Subcutaneous abdominal adipose tissue (tissue), 5 donors: ENCODE results near the gene NOS1AP.
A peak's percentile ranks its signal among the peaks of the same experiment; 100 is the strongest.

Experiments used
- H3K27ac ChIP-seq: one replicate; pipeline ENCODE4 v1.7.0; 2013; ENCODE audit warnings: low read depth, mild to moderate bottlenecking, inconsistent platforms, low read length, moderate library complexity
- H3K27me3 ChIP-seq, 5 donors: one replicate each; pipeline ENCODE4 v1.7.0; 2013; ENCODE audit warnings: low read length in 5 of 5, inconsistent platforms in 1 of 5; ENCODE audit not compliant: control insufficient read depth in 5 of 5, insufficient read depth in 4 of 5
- H3K36me3 ChIP-seq, 5 donors: one replicate each; pipeline ENCODE4 v1.7.0; 2013; ENCODE audit warnings: low read length in 5 of 5; ENCODE audit not compliant: control insufficient read depth in 5 of 5, insufficient read depth in 5 of 5
- H3K4me1 ChIP-seq, 5 donors: one replicate each; pipeline ENCODE4 v1.7.0; 2013; ENCODE audit warnings: low read length in 5 of 5, mild to moderate bottlenecking in 3 of 5, moderate library complexity in 1 of 5; ENCODE audit not compliant: control insufficient read depth in 5 of 5, insufficient read depth in 5 of 5
- H3K4me3 ChIP-seq, 5 donors: one replicate each; pipeline ENCODE4 v1.7.0; 2013; ENCODE audit warnings: low read length in 5 of 5, low read depth in 1 of 5
- H3K9ac ChIP-seq, 5 donors: one replicate each; pipeline ENCODE4 v1.7.0; 2013; ENCODE audit warnings: low read length in 5 of 5, mild to moderate bottlenecking in 4 of 5, moderate library complexity in 3 of 5
- H3K9me3 ChIP-seq, 5 donors: one replicate each; pipeline ENCODE4 v1.7.0; 2013; ENCODE audit warnings: low read length in 5 of 5; ENCODE audit not compliant: control insufficient read depth in 5 of 5
- donor health status: healthy.
- donor health status: healthy.
- donor health status: healthy.
- donor health status: healthy.
- donor health status: healthy.

NOS1AP gene

DNA sequence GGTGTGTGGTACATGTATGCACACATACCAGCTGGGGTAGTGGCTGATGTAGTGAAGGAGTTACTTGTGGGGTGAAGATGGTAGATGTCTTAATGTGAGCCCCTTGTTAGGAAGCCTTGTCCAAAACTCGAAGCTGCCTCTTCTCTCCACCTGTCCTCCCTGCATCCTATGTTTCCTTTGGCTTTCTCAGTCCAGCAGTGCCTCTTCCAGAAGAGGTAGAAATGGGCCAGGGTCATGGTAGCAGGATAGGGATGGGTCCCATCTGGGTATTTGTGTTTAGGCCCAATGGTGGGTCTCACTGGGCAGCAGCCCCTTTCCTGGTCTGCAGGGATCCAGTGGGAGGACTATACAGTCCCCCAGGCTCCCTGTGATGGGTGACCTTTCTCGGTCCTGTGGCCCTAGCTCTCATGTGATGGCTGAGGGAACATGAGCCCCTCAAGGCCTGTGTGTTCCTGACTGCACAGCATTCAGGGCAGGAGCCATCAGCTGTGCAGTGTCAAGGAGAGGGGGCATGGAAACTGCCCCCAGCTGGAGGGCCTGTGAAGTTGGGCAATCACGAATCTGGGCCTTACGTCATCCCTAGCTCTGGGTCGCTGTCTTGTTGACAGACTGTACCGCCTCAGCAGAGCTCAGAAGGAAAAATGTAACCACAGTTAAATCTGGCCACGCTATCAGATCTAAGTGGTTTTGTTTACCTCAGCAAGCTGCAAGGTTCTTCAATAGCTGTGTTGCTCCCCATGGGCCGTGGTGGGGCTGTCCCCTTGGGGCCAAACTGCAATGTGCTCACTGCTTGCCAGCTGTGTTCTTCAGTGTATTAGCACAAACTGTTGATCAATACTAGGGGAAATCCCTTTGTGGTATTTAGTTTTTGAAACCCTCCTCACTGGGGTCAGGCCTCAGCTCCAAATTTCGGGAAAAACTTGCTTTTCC lies 82.7 kb downstream of the NOS1AP start:
- Histone ChIP-seq H3K9me3 (no peaks in the 10 kb centered on the region), H3K36me3 (no peaks in the 10 kb centered on the region), H3K27me3 (no peaks in the 10 kb centered on the region), H3K27ac (peak overlapping the region; percentile 19), H3K4me3 (no peak overlapping the region), H3K9ac (no peak overlapping the region), H3K4me1 (peaks cover 0 to 10% (median 1%) of the 10 kb centered on the region in 5 donors)

DNA sequence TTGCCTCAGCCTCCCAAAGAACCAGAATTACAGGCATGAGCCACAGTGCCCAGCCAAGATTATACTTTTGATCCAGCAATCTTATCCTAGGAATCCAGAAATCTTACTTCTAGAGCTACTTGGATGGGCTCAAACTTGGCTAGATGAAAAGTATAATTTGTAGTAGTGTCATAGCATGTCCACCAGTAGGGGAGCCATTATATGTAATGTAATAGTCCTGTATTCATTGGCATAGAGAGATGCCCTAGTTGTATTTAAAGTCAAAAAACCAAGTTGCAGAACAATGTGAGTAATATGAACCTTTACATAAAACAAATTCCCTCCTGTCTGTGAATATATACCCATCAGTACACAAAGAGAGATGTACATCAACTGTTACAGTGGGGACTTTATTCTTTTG lies 83.9 kb downstream of the NOS1AP start:
- no peaks in the 10 kb centered on the region for H3K36me3 ChIP-seq
- H3K9me3 ChIP-seq: no peaks in the 10 kb centered on the region
- no peaks in the 10 kb centered on the region for H3K27me3 ChIP-seq
- H3K9ac ChIP-seq: no peak overlapping the region
- no peak overlapping the region for H3K27ac ChIP-seq
- H3K4me1 ChIP-seq: peaks cover 0 to 14% (median 3%) of the 10 kb centered on the region in 5 donors
- H3K4me3 ChIP-seq: no peak overlapping the region

DNA sequence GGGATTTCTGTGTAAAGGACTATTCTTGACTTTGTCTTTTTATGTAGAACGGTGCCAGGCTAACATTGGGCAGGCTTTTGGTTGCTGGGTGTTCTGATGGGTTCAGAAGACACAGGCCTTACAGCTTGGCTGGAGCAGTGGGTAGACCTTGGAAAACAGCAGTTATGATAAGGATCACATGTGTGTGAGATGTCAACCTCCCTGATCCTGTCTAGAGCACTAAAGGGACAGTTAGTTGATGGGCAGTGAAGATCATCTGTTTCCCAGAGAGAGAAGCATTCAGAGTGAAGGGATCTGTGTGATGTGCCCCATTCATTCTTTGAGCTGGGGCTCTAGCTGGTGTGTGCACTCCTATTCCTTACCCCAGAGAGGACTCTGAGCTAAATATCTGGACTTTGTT lies 88.0 kb downstream of the NOS1AP start:
- H3K27me3 ChIP-seq: no peaks in the 10 kb centered on the region
- H3K9me3 ChIP-seq: no peaks in the 10 kb centered on the region
- no peaks in the 10 kb centered on the region for H3K36me3 ChIP-seq
- no peak overlapping the region for H3K9ac ChIP-seq
- H3K4me3 ChIP-seq: no peak overlapping the region
- peaks cover 0 to 11% (median 5%) of the 10 kb centered on the region in 5 donors for H3K4me1 ChIP-seq
- H3K27ac ChIP-seq: no peak overlapping the region

DNA sequence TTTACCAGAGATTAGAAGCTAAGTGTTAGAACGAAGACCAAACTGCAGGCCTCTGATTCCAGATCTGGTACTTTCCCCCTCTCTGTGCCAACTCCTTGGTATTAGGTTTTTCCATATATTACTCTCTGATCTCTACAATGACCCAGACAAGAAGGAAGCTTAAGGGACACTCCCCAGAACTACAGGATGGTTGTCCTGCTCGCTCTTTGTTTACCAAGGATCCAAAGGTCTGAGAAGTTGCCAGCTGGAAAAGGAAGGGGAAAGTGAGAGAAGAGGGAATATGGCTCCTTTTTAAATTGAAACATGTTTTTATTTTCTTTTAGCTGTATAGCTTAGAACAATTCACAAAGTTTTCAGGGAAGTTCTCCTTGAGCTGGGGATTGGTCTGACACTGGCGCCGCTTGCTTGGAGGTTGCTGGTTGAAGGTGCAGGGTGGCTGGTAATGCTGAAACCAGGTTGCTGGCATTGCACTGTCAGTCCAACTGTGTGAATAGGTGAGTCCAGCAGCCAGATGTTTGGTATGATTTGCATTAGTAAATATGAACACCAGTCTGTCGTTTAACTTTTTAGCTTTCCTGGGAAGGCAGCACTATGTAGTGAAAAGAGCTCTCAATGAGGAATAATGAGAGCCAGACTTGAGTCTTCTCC lies 89.3 kb downstream of the NOS1AP start:
- Histone ChIP-seq H3K36me3 (no peaks in the 10 kb centered on the region), H3K4me3 (no peak overlapping the region), H3K27me3 (no peaks in the 10 kb centered on the region), H3K4me1 (peaks cover 0 to 9% (median 5%) of the 10 kb centered on the region in 5 donors), H3K9me3 (no peaks in the 10 kb centered on the region), H3K9ac (no peak overlapping the region), H3K27ac (no peak overlapping the region)

DNA sequence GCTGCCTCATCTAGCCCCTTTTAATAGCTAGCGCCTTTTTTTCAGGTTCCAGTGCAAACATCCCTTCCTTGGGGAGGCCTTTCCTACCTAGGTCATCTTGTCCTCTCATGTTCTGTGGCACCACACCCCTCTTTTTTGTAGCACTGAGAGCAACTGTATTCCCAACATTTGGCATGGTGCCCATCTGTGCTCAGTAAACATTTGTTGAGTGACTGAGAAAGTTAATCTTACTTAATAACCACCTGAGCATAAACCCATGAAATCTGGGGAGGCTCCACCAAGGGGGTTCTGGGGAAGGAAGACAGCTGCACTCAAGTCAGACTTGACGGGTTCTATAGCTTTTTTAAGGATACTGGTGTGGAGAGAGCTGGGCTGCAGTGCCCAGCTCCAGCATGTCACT lies 90.0 kb downstream of the NOS1AP start:
- Histone ChIP-seq H3K4me1 (peaks cover 0 to 9% (median 5%) of the 10 kb centered on the region in 5 donors), H3K9ac (no peak overlapping the region), H3K9me3 (no peaks in the 10 kb centered on the region), H3K27me3 (no peaks in the 10 kb centered on the region), H3K4me3 (no peak overlapping the region), H3K27ac (no peak overlapping the region), H3K36me3 (no peaks in the 10 kb centered on the region)

DNA sequence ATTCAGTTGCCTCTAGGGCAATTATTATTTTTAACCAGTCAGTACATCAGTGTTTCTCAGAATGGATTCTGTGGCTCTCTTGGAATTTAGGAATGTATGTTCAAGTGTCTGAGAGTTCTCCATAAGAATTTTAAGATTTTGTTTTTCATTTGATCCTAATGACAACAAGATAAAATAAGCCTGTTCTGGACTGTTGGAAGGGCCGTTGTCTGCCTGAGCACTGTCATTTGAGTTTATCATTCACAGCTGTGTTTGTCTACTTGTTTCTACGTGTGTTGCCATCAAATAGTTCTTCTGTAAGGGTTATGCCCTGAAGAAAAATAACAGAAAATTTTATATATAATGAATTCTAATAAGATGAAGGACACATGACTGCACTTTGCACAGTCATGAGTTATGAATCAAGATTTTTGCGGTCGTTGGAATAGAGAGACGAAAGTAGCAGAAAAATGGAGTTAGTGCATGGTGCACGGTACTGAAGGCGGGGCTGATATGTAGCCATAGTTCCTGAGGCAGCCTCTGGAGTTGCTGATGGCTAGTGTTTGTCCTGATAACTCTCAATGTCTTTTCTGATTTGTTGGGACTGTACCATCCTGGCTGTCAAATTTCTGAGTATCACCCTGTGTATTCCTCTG lies 92.5 kb downstream of the NOS1AP start:
- Histone ChIP-seq H3K9ac (no peak overlapping the region), H3K9me3 (no peaks in the 10 kb centered on the region), H3K4me3 (no peak overlapping the region), H3K27ac (no peak overlapping the region), H3K36me3 (no peaks in the 10 kb centered on the region), H3K4me1 (peaks cover 0 to 8% (median 5%) of the 10 kb centered on the region in 5 donors), H3K27me3 (no peaks in the 10 kb centered on the region)

DNA sequence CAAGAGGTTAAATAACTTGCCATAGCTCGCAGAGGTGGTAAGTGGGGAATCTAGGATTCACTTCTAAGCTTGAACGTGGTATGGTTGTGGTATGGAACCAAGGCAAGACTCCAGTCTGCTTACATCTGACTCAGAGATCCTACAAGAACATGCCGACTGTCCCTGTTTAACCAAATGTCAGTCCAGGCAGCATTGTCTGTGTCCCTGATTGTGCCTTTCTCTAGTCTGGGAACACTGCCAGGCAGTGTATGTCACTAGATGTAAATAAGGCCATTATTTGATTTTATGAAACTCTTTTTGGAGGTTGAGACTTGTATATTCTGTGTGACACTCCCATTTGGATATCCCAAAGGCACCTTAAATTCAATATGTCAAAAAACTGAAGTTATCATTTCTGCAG lies 96.0 kb downstream of the NOS1AP start:
- Histone ChIP-seq H3K27ac (no peak overlapping the region), H3K9ac (no peak overlapping the region), H3K4me1 (no peaks in the 10 kb centered on the region), H3K36me3 (no peaks in the 10 kb centered on the region), H3K4me3 (no peak overlapping the region), H3K27me3 (no peaks in the 10 kb centered on the region), H3K9me3 (no peaks in the 10 kb centered on the region)

DNA sequence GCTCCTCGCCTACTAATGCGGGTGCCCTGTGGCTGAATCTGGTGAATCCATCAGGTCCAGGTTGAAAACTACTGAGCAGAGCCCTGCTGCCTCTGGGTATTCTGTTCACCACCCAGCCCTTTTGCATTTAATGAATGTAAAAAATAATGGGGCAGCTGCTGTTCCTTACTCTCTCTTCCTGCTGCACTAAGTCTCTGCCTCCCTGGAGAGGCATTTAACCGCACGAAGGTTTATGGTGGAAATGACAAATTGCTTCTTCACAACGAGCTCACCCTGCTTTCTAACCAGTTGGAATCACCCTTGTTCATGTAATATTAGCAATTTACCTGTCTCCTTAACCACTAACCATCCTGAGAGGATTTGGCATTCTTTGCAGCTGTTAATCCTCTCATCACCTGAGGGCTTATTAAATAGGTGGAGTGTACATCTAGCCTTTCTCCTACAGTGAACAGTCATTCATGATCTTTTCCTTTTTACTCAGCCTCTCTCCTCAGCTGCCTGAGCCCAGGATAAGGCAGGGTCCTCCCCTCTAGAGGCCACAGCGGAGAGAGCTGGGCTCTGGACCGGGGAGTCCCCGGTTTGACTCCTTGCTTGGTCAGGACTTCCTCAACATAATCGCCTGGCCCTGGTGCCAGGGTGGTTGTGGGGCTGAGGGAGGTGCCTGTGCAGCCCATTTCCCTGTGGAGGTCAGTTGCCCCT lies 97.6 kb downstream of the NOS1AP start:
- no peaks in the 10 kb centered on the region for H3K9me3 ChIP-seq
- H3K4me1 ChIP-seq: peaks cover 0 to 5% (median 0%) of the 10 kb centered on the region in 5 donors
- no peak overlapping the region for H3K9ac ChIP-seq
- H3K27me3 ChIP-seq: no peaks in the 10 kb centered on the region
- H3K4me3 ChIP-seq: no peak overlapping the region
- H3K36me3 ChIP-seq: no peaks in the 10 kb centered on the region
- no peak overlapping the region for H3K27ac ChIP-seq

DNA sequence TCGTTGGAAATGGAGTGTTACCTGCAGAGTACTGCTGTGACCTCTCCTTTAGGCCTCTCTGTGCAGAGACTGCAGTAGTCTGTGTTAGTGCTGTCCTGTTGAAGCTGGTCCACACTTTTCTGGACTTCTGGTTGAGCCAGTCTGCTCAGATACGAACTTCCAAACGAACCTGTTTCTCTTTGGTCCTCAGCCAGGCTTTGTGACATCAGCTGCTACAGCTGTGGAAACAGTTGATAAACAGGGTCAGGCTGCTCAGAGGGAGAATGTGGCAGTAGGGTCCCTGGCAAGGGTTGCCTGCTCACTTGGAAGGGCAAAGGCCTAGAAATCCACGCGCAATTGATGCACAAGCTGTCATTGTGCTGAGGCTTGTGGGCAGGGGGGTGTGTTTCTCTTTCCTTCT lies 98.8 kb downstream of the NOS1AP start:
- no peaks in the 10 kb centered on the region for H3K9me3 ChIP-seq
- H3K4me1 ChIP-seq: peaks cover 0 to 5% (median 0%) of the 10 kb centered on the region in 5 donors
- H3K27ac ChIP-seq: no peak overlapping the region
- no peaks in the 10 kb centered on the region for H3K27me3 ChIP-seq
- H3K36me3 ChIP-seq: no peaks in the 10 kb centered on the region
- no peak overlapping the region for H3K9ac ChIP-seq
- H3K4me3 ChIP-seq: no peak overlapping the region
